ENCODE measurements around the gene SRSF6. TPM values are rescaled to one million over a fixed set of nuclear protein-coding genes. Genes with fewer than 3 reads are reported as not detected.
"Not testable (repeated sequence)": the region's sequence is repeated elsewhere in the genome, so short reads cannot be mapped to it uniquely, and the experiment has no call there.

The SRSF6 gene
- total RNA-seq, 1 donor from 2014 or later = 183 TPM

GRCh38 chr20:43472671-43473380 lies 15.1 kb downstream of the SRSF6 start:
- intact Hi-C loops (cut with micrococcal nuclease) = no loop called here

- intact Hi-C loops (cut with micrococcal nuclease) = no loop called here
Measured at GRCh38 chr20:43473381-43473704, 15.6 kb downstream of the SRSF6 start.

- intact Hi-C loops (cut with micrococcal nuclease) = no loop called here
Measured at GRCh38 chr20:43477193-43477592, 19.5 kb downstream of the SRSF6 start.

- intact Hi-C loops (cut with micrococcal nuclease) = no loop called here
Measured at GRCh38 chr20:43477619-43478018, 19.9 kb downstream of the SRSF6 start.

GRCh38 chr20:43490038-43490437 lies 32.3 kb downstream of the SRSF6 start:
- intact Hi-C loops (cut with micrococcal nuclease) = no loop called here

GRCh38 chr20:43492101-43492500 lies 34.4 kb downstream of the SRSF6 start:
- intact Hi-C loops (cut with micrococcal nuclease) = no loop called here

GRCh38 chr20:43495388-43495787 lies 37.7 kb downstream of the SRSF6 start:
- intact Hi-C loops (cut with micrococcal nuclease) = no loop called here

GRCh38 chr20:43502021-43502420 lies 44.3 kb downstream of the SRSF6 start:
- intact Hi-C loops (cut with micrococcal nuclease) = not testable (repeated sequence)

- intact Hi-C loops (cut with micrococcal nuclease) = no loop called here
Measured at GRCh38 chr20:43506238-43506637, 48.5 kb downstream of the SRSF6 start.

- intact Hi-C loops (cut with micrococcal nuclease) = no loop called here
Measured at GRCh38 chr20:43507150-43508080, 49.7 kb downstream of the SRSF6 start, which contains the start of gene L3MBTL1. TSS of gene L3MBTL1 (plus strand) at chr20:43507697. CDS start at chr20:43513504, 5,807 bp downstream.

- intact Hi-C loops (cut with micrococcal nuclease) = no loop called here
Measured at GRCh38 chr20:43508106-43508505, 50.4 kb downstream of the SRSF6 start.

- intact Hi-C loops (cut with micrococcal nuclease) = no loop called here
Measured at GRCh38 chr20:43508604-43509040, 50.9 kb downstream of the SRSF6 start.

GRCh38 chr20:43511879-43512278 lies 54.2 kb downstream of the SRSF6 start:
- intact Hi-C loops (cut with micrococcal nuclease) = no loop called here

- intact Hi-C loops (cut with micrococcal nuclease) = no loop called here
Measured at GRCh38 chr20:43513372-43513930, 55.8 kb downstream of the SRSF6 start.

Other genes starting within 250 kb of the SRSF6 start
- 8.3 and 8.7 TPM in 2 replicates for gene L3MBTL1, start 49.8 kb downstream of the SRSF6 start, total RNA-seq
- gene SGK2, start 101.1 kb downstream of the SRSF6 start, total RNA-seq = 0.11 TPM in 2 replicates
- 14.0 and 15.7 TPM in 2 replicates for gene IFT52, start 133.0 kb downstream of the SRSF6 start, total RNA-seq
- 102 and 104 TPM in 2 replicates for gene MYBL2, start 209.2 kb downstream of the SRSF6 start, total RNA-seq